HG02973 (cell line): Measurements from ENCODE around the gene CRYM.
"Not testable (repeated sequence)": the region's sequence is repeated elsewhere in the genome, so short reads cannot be mapped to it uniquely, and the experiment has no call there.

Experiments used
- ATAC-seq: cut with Tn5 transposase; IDR thresholded peaks from one replicate; pipeline ENCODE4 v1.9.1; 2021; ENCODE audit warnings: moderate library complexity; ENCODE audit not compliant: unreplicated experiment

Gene CRYM

GRCh38 chr16:21277927-21278706 lies at the start of gene CRYM:
CRYM (minus strand) TSS chr16:21278290; CDS start chr16:21278251, 39 bp downstream.
- ATAC-seq = peak; percentile 58

- no peak for ATAC-seq
These were observed 49.0 kb upstream of the CRYM start for GRCh38 chr16:21327046-21327445.

DNA sequence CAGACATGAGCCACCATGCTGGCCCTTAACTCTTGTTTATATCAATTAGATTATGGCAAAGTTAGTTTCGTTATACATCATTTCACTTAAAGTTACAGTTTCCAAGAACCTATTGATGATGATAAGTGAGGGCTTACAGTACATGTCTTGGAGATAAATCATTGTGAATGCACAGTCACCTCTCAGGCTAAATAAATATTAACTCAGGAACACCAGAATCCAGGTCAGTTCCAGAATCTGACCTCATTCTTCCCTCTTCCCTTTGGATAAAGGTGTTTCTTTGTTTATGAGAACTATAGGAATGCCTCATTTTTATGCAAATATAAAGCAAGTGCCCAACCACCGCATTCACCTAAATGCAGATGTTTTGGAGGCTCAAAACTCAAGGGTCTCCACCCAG lies 48.4 kb upstream of the CRYM start:
- ATAC-seq = no peak

DNA sequence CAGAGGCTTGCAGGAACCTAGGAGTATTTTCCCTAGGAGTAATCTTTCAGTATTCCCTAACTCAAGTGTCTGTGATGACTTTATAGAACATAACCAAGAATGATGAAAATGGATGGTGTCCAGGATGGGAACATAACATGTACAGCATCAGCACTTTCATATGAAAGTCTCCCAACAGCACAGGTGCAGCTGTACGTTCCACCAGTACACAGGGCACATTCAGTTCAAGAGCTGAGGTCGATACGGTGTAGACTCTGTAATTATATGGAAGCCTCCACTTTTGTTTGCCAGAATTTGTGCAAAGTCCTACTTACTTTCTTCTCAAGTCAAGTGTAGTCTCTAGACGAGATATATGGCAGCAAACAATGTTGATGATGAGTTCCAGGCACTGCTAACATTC lies 46.2 kb upstream of the CRYM start:
- ATAC-seq = no peak

DNA sequence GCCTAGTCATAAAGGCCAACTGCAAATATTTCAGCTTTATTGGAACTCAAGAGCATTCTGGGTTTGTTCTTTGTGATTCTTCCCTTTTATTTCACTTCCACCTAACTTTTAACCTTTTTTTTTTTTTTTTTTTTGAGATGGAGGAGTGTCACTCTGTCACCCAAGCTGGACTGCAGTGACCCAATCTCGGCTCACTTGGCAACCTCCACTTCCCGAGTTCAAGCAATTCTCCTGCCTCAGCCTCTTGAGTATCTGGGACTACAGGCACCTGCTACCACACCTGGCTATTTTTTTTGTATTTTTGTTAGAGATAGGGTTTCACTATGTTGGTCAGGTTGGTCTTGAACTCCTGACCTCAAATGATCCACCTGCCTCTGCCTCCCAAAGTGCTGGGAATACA lies 44.2 kb upstream of the CRYM start:
- not testable (repeated sequence) for ATAC-seq

GRCh38 chr16:21321736-21322135 lies 43.6 kb upstream of the CRYM start:
- ATAC-seq = no peak

DNA sequence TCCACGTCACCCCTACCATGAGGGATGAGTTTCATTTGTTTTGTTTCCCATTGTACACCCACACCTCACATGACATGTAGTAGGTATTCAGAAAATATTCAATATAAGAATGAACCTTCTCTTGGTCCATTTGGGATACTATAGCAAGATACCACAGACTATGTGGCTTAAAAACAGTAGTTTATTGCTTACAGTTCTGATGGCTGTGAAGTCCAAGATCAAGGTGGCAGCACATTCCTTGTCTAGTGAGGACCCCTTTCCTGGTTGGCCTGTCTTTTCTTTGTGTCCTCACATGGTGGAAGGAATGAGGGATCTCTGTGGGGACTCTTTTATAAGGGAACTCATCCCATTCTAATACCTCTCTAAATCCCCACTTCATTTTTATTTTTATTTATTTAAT lies 36.2 kb upstream of the CRYM start:
- ATAC-seq = no peak

- not testable (repeated sequence) for ATAC-seq
These were observed 34.8 kb upstream of the CRYM start for GRCh38 chr16:21312863-21313372.

DNA sequence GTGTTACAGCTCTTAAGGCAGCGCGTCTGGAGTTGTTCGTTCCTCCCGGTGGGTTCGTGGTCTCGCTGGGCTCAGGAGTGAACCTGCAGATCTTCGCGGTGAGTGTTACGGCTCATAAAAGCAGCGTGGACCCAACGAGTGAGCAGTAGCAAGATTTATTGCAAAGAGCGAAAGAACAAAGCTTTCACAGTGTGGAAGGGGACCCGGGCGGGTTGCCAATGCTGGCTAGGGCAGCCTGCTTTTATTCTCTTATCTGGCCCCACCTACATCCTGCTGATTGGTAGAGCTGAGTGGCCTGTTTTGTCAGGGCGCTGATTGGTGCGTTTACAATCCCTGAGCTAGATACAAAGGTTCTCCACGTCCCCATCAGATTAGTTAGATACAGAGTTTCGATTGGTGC lies 34.0 kb upstream of the CRYM start:
- not testable (repeated sequence) for ATAC-seq

- not testable (repeated sequence) for ATAC-seq
These were observed 28.6 kb upstream of the CRYM start for GRCh38 chr16:21306712-21307111.

- ATAC-seq = no peak
These were observed 24.9 kb upstream of the CRYM start for GRCh38 chr16:21302898-21303528.

- no peak for ATAC-seq
These were observed 24.4 kb upstream of the CRYM start for GRCh38 chr16:21302454-21302853.

DNA sequence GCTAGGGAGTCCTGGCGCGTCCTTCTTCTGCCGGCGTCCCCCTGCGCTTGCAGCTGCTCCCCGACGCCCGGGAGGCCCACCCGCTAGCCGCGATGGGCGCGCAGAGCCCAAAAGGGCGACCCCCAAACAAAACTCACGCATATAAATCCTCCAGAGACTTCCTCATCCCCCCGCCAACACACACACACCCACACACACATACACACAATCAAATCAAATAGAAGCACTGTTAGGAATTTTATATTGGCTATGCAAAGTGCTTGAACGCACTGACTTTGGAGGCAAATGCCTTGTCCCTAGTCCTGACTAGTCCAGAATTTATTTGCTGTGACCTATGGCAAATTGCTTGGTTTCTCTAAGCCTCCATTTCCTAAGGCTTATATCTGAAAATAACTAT lies 23.8 kb upstream of the CRYM start:
- no peak for ATAC-seq

DNA sequence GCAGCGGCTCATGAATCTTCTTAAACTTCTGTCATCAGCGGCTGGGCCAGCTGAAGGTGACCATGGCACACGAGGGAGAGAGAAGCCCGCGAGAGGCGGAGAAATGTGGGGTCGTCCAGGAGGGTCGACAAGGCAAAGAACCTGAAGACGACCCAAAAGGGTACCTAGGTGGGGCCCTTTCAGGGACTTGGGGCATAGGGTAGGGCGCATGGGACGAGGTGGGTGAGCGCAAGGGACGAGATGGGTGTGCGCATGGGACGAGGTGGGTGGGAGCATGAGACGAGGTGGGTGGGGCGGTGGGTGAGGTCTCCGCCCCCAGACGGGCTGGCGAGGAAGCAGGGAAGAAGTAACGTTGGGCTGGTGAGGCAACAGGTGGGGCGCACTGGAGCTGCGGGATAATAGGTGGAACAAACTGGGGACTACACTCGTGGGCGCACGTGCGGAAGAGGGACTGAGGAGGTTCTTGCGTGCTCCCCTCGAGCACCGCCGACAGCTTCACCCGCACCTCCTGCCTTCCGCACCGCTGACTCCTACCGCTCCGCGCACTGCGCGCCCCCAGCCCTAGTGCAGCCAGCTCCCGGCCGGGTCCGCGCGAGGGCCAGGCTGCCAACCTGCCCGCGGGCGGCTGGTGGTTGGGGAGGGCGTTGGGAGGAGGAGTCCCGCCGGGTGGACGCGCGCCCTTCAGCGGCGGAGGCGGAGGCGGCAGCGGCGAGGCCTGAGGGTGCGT lies 23.2 kb upstream of the CRYM start:
- ATAC-seq = peak; percentile 65

- peak; percentile 46 for ATAC-seq
These were observed 22.4 kb upstream of the CRYM start for GRCh38 chr16:21300309-21301167.

DNA sequence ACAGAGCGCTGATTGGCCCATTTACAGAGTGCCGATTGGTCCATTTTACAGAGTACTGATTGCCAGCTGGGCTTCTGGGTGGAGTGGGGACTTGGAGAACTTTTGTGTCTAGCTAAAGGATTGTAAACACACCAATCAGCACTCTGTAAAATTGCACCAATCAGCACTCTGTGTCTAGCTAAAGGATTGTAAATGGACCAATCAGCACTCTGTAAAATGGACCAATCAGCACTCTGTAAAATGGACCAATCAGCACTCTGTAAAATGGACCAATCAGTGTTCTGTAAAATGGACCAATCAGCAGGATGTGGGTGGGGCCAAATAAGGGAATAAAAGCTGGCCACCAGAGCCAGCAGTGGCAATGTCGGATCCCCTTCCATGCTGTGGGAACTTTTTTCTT lies 11.7 kb upstream of the CRYM start:
- ATAC-seq = not testable (repeated sequence)

- ATAC-seq = no peak
These were observed 7.2 kb upstream of the CRYM start for GRCh38 chr16:21285314-21285713.

GRCh38 chr16:21284414-21284813 lies 6.3 kb upstream of the CRYM start:
- no peak for ATAC-seq

GRCh38 chr16:21283521-21284289 lies 5.6 kb upstream of the CRYM start:
- ATAC-seq = no peak
